ENCODE measurements around the gene TPO.
"Not testable (repeated sequence)": the region's sequence is repeated elsewhere in the genome, so short reads cannot be mapped to it uniquely, and the experiment has no call there.

Gene TPO

GRCh38 chr2:1403565-1403964, 9.7 kb upstream of the TPO start:
- TF ChIP-seq CTCF (IDR thresholded peaks at IDR 0.05; ENCODE audit: borderline replicate concordance, control extremely low read depth, extremely low read depth, insufficient read depth, missing control alignments), result no peak
- in situ Hi-C loops (cut with MboI; ENCODE audit: low sequenced_read_pairs, unreplicated experiment), result no loop called here
- DNase-seq (ENCODE audit: low spot score), result no peak

- in situ Hi-C loops (cut with MboI; ENCODE audit: low sequenced_read_pairs, unreplicated experiment), result no loop called here
- DNase-seq (ENCODE audit: low spot score), result no peak
- no peak for TF ChIP-seq CTCF (IDR thresholded peaks at IDR 0.05; ENCODE audit: borderline replicate concordance, control extremely low read depth, extremely low read depth, insufficient read depth, missing control alignments)
These were observed 8.1 kb upstream of the TPO start for GRCh38 chr2:1405124-1405523.

- no peak for DNase-seq (ENCODE audit: low spot score)
- TF ChIP-seq CTCF (IDR thresholded peaks at IDR 0.05; ENCODE audit: borderline replicate concordance, control extremely low read depth, extremely low read depth, insufficient read depth, missing control alignments), result no peak
- in situ Hi-C loops (cut with MboI; ENCODE audit: low sequenced_read_pairs, unreplicated experiment), result no loop called here
These were observed 7.3 kb upstream of the TPO start for GRCh38 chr2:1405967-1406366.

GRCh38 chr2:1406434-1406833, 6.8 kb upstream of the TPO start:
- DNase-seq (ENCODE audit: low spot score), result no peak
- no peak for TF ChIP-seq CTCF (IDR thresholded peaks at IDR 0.05; ENCODE audit: borderline replicate concordance, control extremely low read depth, extremely low read depth, insufficient read depth, missing control alignments)
- in situ Hi-C loops (cut with MboI; ENCODE audit: low sequenced_read_pairs, unreplicated experiment), result no loop called here

GRCh38 chr2:1407950-1408675, 5.2 kb upstream of the TPO start:
- no peak for TF ChIP-seq CTCF (IDR thresholded peaks at IDR 0.05; ENCODE audit: borderline replicate concordance, control extremely low read depth, extremely low read depth, insufficient read depth, missing control alignments)
- in situ Hi-C loops (cut with MboI; ENCODE audit: low sequenced_read_pairs, unreplicated experiment), result no loop called here
- no peak for DNase-seq (ENCODE audit: low spot score)

GRCh38 chr2:1414121-1414520, 858 bp downstream of the TPO start:
- in situ Hi-C loops (cut with MboI; ENCODE audit: low sequenced_read_pairs, unreplicated experiment), result no loop called here

GRCh38 chr2:1414901-1415300, 1.6 kb downstream of the TPO start:
- DNase-seq (ENCODE audit: low spot score); in situ Hi-C loops (cut with MboI; ENCODE audit: low sequenced_read_pairs, unreplicated experiment): not testable (repeated sequence)

More at GRCh38 chr2:1414121-1414520, 858 bp downstream of the TPO start:
- no peak for DNase-seq (ENCODE audit: low spot score)
- TF ChIP-seq CTCF (IDR thresholded peaks at IDR 0.05; ENCODE audit: borderline replicate concordance, control extremely low read depth, extremely low read depth, insufficient read depth, missing control alignments), result no peak

Measured in GM13976 (cell line).